ENCODE data around the gene TMEM11.

DNA sequence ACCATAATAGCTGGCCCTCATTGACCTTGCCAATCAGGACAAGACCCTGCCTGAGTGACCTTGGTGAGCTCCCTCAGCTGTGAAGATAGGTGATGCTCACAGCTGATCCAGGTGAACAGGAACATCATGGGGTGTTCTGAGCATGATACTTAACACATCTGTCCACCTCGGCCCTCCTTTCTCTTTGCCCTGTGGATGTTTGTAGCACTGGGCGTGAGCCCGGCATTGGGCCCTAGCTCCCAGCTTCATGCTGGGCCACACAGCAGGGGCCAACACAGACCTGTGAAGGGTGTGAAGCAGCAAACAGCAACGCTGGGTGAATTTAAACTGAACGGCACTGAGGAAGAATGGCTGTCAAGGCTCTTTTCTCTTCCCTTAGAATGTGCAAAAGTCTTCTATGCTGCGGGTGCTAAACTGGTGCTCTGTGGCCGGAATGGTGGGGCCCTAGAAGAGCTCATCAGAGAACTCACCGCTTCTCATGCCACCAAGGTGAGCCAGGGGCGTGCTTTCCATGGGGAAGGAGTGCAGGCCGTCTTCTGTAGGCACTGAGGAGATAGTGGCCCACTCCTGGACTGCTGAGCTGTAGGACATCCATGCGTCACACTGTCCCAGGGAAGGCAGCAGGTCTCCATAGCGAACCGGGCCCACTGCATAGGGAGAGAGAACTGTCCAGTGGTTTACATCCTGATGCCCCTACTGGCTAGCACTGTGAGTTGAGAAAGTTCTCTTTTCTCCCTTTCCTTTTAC lies 35.9 kb downstream of the TMEM11 start:
- no peak for TF ChIP-seq CTCF (IDR thresholded peaks at IDR 0.05)
- no peak for TF ChIP-seq POLR2A (IDR thresholded peaks at IDR 0.05)

Measured in body of pancreas (tissue), 4 donors.